Neuron (in vitro differentiated cells): ENCODE data around the gene CRB2.

ENCODE experiments used
- H2AFZ ChIP-seq: one replicate; pipeline ENCODE4 v1.6.1; 2013; ENCODE audit warnings: low read depth, mild to moderate bottlenecking, inconsistent platforms, low read length, moderate library complexity
- H3K27me3 ChIP-seq: one replicate; pipeline ENCODE4 v1.6.1; 2013; ENCODE audit warnings: low read length; ENCODE audit not compliant: insufficient read depth
- H3K36me3 ChIP-seq: one replicate; pipeline ENCODE4 v1.6.1; 2013; ENCODE audit warnings: low read length; ENCODE audit not compliant: insufficient read depth
- H3K4me1 ChIP-seq: one replicate; pipeline ENCODE4 v1.6.1; 2013; ENCODE audit warnings: low read length; ENCODE audit not compliant: insufficient read depth
- H3K4me3 ChIP-seq: 2 replicates; pipeline ENCODE4 v1.5.1; 2013; ENCODE audit warnings: mild to moderate bottlenecking, low read length, moderate library complexity
- H3K9me3 ChIP-seq: one replicate; pipeline ENCODE4 v1.6.1; 2013; ENCODE audit warnings: low read length

The CRB2 gene

GRCh38 chr9:123368536-123369153 lies 12.6 kb downstream of the CRB2 start:
- Histone ChIP-seq H3K4me1 (peaks cover 29% of the 10 kb centered on the region), H3K36me3 (peaks cover 86% of the 10 kb centered on the region), H3K9me3 (no peaks in the 10 kb centered on the region), H2AFZ (no peak overlapping the region), H3K27me3 (no peaks in the 10 kb centered on the region), H3K4me3 (no peak overlapping the region)

- Histone ChIP-seq H2AFZ (no peak overlapping the region), H3K27me3 (no peaks in the 10 kb centered on the region), H3K4me1 (peaks cover 29% of the 10 kb centered on the region), H3K4me3 (no peak overlapping the region), H3K9me3 (no peaks in the 10 kb centered on the region), H3K36me3 (peaks cover 86% of the 10 kb centered on the region)
Measured at GRCh38 chr9:123369296-123369695, 13.3 kb downstream of the CRB2 start.

DNA sequence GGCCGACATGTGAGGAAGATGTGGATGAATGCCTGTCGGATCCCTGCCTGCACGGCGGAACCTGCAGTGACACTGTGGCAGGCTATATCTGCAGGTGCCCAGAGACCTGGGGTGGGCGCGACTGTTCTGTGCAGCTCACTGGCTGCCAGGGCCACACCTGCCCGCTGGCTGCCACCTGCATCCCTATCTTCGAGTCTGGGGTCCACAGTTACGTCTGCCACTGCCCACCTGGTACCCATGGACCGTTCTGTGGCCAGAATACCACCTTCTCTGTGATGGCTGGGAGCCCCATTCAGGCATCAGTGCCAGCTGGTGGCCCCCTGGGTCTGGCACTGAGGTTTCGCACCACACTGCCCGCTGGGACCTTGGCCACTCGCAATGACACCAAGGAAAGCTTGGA lies 14.1 kb downstream of the CRB2 start:
- Histone ChIP-seq H2AFZ (no peak overlapping the region), H3K4me1 (peaks cover 31% of the 10 kb centered on the region), H3K27me3 (no peaks in the 10 kb centered on the region), H3K4me3 (no peak overlapping the region), H3K9me3 (no peaks in the 10 kb centered on the region), H3K36me3 (peaks cover 87% of the 10 kb centered on the region)

GRCh38 chr9:123370526-123371227 lies 14.7 kb downstream of the CRB2 start:
- Histone ChIP-seq H3K9me3 (no peaks in the 10 kb centered on the region), H3K27me3 (no peaks in the 10 kb centered on the region), H3K36me3 (peaks cover 87% of the 10 kb centered on the region), H3K4me3 (no peak overlapping the region), H2AFZ (no peak overlapping the region), H3K4me1 (peaks cover 37% of the 10 kb centered on the region)

GRCh38 chr9:123371228-123371584 lies 15.2 kb downstream of the CRB2 start:
- no peak overlapping the region for H3K4me3 ChIP-seq
- H3K27me3 ChIP-seq, result no peaks in the 10 kb centered on the region
- H3K9me3 ChIP-seq, result no peaks in the 10 kb centered on the region
- peaks cover 87% of the 10 kb centered on the region for H3K36me3 ChIP-seq
- H2AFZ ChIP-seq, result no peak overlapping the region
- peaks cover 42% of the 10 kb centered on the region for H3K4me1 ChIP-seq

DNA sequence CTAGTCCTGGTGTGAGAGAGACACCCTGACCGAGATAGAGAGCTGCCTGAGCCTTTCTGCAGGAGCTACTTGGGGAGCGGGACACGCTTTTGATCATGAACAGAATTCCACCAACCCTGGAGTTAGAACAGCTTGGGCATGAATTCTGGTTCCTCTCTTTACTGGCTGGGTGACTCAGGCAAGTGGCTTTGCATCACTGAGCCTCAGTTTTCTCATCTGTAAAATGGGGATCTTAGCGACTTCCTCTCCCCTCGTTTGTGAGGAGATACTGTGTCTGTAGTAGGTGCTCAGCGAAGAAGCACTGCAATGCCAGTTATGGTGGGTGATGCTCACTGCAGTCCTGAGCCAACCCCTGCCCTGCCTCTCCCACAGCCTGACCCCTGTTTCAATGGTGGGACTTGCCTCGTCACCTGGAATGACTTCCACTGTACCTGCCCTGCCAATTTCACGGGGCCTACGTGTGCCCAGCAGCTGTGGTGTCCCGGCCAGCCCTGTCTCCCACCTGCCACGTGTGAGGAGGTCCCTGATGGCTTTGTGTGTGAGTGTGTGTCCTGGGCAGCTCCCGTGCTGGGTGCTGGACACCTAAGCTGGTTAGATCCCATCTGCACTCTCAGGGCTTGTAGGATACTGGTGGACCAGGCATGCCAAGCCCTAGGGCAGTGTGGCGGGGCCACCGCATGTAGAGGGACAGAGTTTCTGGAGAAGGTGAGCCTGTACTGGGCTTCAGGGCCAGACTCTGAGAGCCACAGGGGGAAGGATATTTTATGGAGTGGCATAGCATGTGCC lies 16.0 kb downstream of the CRB2 start:
- Histone ChIP-seq H3K27me3 (no peaks in the 10 kb centered on the region), H3K36me3 (peaks cover 92% of the 10 kb centered on the region), H2AFZ (no peak overlapping the region), H3K9me3 (no peaks in the 10 kb centered on the region), H3K4me1 (peaks cover 44% of the 10 kb centered on the region), H3K4me3 (no peak overlapping the region)

DNA sequence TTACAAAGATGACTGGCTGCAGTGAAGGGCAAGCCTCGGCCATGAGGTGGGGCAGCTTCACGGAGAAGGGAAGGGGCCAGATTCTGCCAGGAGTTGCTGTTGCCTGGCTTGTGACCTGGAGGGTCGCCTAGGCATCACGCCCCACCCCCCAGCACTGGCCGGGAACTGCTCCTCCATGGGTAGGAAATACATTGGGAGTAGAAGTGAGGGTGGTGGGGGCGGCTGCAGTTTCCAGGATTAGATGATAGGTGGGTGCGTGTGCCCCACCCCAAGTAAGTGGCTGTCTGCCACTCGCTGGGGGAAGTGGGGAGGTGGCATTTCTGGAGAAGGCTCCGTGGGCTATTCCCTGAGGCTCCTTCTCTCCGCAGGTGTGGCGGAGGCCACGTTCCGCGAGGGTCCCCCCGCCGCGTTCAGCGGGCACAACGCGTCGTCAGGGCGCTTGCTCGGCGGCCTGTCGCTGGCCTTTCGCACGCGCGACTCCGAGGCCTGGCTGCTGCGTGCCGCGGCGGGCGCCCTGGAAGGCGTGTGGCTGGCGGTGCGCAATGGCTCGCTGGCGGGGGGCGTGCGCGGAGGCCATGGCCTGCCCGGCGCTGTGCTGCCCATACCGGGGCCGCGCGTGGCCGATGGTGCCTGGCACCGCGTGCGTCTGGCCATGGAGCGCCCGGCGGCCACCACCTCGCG lies 16.9 kb downstream of the CRB2 start:
- H3K4me3 ChIP-seq, result no peak overlapping the region
- no peak overlapping the region for H2AFZ ChIP-seq
- no peaks in the 10 kb centered on the region for H3K27me3 ChIP-seq
- peaks cover 95% of the 10 kb centered on the region for H3K36me3 ChIP-seq
- H3K9me3 ChIP-seq, result no peaks in the 10 kb centered on the region
- H3K4me1 ChIP-seq, result peaks cover 44% of the 10 kb centered on the region

GRCh38 chr9:123373447-123373923 lies 17.5 kb downstream of the CRB2 start:
- Histone ChIP-seq H3K36me3 (peaks cover 95% of the 10 kb centered on the region), H3K4me3 (no peak overlapping the region), H3K9me3 (no peaks in the 10 kb centered on the region), H2AFZ (no peak overlapping the region), H3K4me1 (peaks cover 46% of the 10 kb centered on the region), H3K27me3 (no peaks in the 10 kb centered on the region)

- Histone ChIP-seq H3K4me3 (no peak overlapping the region), H2AFZ (no peak overlapping the region), H3K4me1 (peaks cover 46% of the 10 kb centered on the region), H3K9me3 (no peaks in the 10 kb centered on the region), H3K36me3 (peaks cover 92% of the 10 kb centered on the region), H3K27me3 (no peaks in the 10 kb centered on the region)
Measured at GRCh38 chr9:123373946-123374345, 17.9 kb downstream of the CRB2 start.

DNA sequence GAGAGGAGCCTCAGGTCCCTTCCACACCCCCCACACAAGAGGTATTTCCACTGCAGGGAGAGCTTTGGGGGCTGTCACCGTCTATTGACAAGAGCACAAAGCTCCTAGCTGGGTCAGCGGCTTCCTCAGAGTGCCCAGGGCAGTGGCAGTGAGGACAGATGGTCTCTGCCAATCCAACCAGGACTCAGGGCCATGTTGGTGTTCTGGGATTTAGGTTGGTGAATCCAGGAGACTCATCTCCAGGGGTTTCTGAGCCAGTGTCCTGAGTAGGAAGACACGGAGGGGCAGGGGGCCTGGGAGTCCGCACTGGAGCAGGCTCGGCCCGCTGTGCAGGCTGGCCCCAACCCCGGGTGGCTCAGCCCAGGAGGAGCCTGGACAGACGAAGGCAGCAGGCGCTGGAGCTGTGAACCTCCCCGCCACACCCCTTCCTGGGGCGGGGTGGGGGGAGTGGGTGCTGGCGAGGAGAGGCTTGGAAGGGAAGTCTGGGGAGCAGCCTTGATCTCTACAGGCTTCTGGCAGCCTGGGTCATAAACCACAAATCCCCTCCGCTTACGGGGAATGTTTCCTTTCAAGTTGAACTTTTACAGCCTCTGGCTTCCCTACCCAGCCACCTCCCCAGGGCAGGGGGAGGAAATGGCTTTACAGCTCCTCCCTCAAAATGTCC lies 19.6 kb downstream of the CRB2 start:
- no peaks in the 10 kb centered on the region for H3K27me3 ChIP-seq
- H3K36me3 ChIP-seq, result peaks cover 79% of the 10 kb centered on the region
- H3K4me1 ChIP-seq, result peaks cover 46% of the 10 kb centered on the region
- no peaks in the 10 kb centered on the region for H3K9me3 ChIP-seq
- H3K4me3 ChIP-seq, result no peak overlapping the region
- H2AFZ ChIP-seq, result no peak overlapping the region

DNA sequence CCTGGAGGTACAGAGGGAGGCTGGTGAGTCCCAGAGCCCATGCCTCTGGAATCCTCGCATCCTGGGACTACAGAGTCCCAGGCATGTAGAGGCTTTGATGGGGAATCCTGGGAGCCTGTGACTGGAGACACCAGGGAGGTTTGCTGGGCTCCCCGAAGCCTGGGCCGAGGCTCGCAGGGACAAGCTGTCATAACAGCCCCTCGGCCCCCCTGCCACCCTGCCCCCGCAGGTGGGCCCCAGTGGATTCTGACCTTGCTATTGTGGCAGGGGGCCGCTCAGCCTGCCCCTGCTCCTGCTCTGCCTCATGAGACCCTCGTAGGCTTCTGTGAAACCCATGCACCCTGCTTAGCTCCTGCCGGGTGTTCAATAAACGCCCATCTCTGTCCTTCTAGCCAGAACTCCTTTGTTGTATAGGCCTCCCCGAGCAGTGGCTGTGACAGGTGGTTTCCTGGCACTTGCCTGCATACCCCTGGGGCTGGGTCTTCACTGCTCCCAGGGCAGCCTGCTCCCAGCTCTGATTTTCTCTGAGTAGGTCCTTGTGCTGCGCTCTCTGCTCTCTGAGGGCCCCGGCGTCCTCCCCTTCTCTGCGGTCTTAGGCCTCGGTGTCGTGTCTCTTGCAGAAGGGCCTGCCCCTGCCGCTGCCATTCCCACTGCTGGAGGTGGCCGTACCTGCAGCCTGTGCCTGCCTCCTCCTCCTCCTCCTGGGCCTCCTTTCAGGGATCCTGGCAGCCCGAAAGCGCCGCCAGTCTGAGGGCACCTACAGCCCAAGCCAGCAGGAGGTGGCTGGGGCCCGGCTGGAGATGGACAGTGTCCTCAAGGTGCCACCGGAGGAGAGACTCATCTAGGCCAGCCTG lies 20.4 kb downstream of the CRB2 start:
- Histone ChIP-seq H3K9me3 (no peaks in the 10 kb centered on the region), H3K4me1 (peaks cover 49% of the 10 kb centered on the region), H3K27me3 (no peaks in the 10 kb centered on the region), H3K4me3 (no peak overlapping the region), H3K36me3 (peaks cover 70% of the 10 kb centered on the region), H2AFZ (no peak overlapping the region)
